T-helper 1 cell treated with Interleukin-12 subunit alpha and Interleukin-12 subunit beta and Interleukin-4 antibody, amounts not matched to agents 30 μg/mL and 1 μg/mL, for 36 hours (primary cell): ENCODE data around the gene WDR46.
"Not testable (repeated sequence)": the region's sequence is repeated elsewhere in the genome, so short reads cannot be mapped to it uniquely, and the experiment has no call there.

Experiments
- H3K27ac Mint-ChIP-seq: one replicate; pipeline ENCODE4 v1.8.0; 2021; ENCODE audit warnings: mild to moderate bottlenecking, mixed read lengths
- H3K27me3 Mint-ChIP-seq: one replicate; pipeline ENCODE4 v1.8.0; 2021; ENCODE audit warnings: low read depth, mixed read lengths
- H3K36me3 Mint-ChIP-seq: one replicate; pipeline ENCODE4 v1.8.0; 2021; ENCODE audit warnings: low read depth, mixed read lengths
- H3K4me1 Mint-ChIP-seq: one replicate; pipeline ENCODE4 v1.8.0; 2021; ENCODE audit warnings: low read depth, mixed read lengths
- H3K4me3 Mint-ChIP-seq: one replicate; pipeline ENCODE4 v1.8.0; 2021; ENCODE audit warnings: mild to moderate bottlenecking, moderate library complexity, mixed read lengths
- H3K9me3 Mint-ChIP-seq: one replicate; pipeline ENCODE4 v1.8.0; 2021; ENCODE audit warnings: mixed read lengths

Gene WDR46

GRCh38 chr6:33298773-33299236, 9.8 kb upstream of the WDR46 start, which contains the start of gene RGL2:
TSS of gene RGL2 (minus strand) at chr6:33298942. CDS start at chr6:33298610, 332 bp downstream.
- peaks cover 42% of the 10 kb centered on the region for H3K36me3 Mint-ChIP-seq
- peaks cover 31% of the 10 kb centered on the region for H3K4me1 Mint-ChIP-seq
- H3K27me3 Mint-ChIP-seq: no peaks in the 10 kb centered on the region
- peak within 1 kb of the TSS; percentile 95 for H3K4me3 Mint-ChIP-seq
- H3K27ac Mint-ChIP-seq: peak within 1 kb of the TSS; percentile 98
- H3K9me3 Mint-ChIP-seq: no peaks in the 10 kb centered on the region

- peak overlapping the region; percentile 98 for H3K27ac Mint-ChIP-seq
- H3K4me1 Mint-ChIP-seq: peaks cover 28% of the 10 kb centered on the region
- no peaks in the 10 kb centered on the region for H3K9me3 Mint-ChIP-seq
- H3K27me3 Mint-ChIP-seq: no peaks in the 10 kb centered on the region
- H3K4me3 Mint-ChIP-seq: peak overlapping the region; percentile 95
- H3K36me3 Mint-ChIP-seq: peaks cover 37% of the 10 kb centered on the region
Observed at GRCh38 chr6:33297956-33298772, 9.1 kb upstream of the WDR46 start.

- Mint-ChIP-seq H3K36me3 (peaks cover 39% of the 10 kb centered on the region), H3K27me3 (no peaks in the 10 kb centered on the region), H3K4me1 (peaks cover 28% of the 10 kb centered on the region), H3K9me3 (no peaks in the 10 kb centered on the region), H3K27ac (peak overlapping the region; percentile 49), H3K4me3 (peak overlapping the region; percentile 51)
Observed at GRCh38 chr6:33297406-33297955, 8.4 kb upstream of the WDR46 start.

- Mint-ChIP-seq H3K4me1 (peaks cover 28% of the 10 kb centered on the region), H3K27ac (peak overlapping the region; percentile 55), H3K36me3 (peaks cover 37% of the 10 kb centered on the region), H3K4me3 (peak overlapping the region; percentile 65), H3K27me3 (no peaks in the 10 kb centered on the region), H3K9me3 (no peaks in the 10 kb centered on the region)
Observed at GRCh38 chr6:33296797-33297405, 7.9 kb upstream of the WDR46 start.

GRCh38 chr6:33295621-33296369, 6.8 kb upstream of the WDR46 start:
- Mint-ChIP-seq H3K27ac (peak overlapping the region; percentile 49), H3K36me3 (peaks cover 37% of the 10 kb centered on the region), H3K9me3 (no peaks in the 10 kb centered on the region), H3K4me1 (peaks cover 26% of the 10 kb centered on the region), H3K4me3 (peak overlapping the region; percentile 64), H3K27me3 (no peaks in the 10 kb centered on the region)

- peak overlapping the region; percentile 44 for H3K27ac Mint-ChIP-seq
- no peaks in the 10 kb centered on the region for H3K27me3 Mint-ChIP-seq
- H3K9me3 Mint-ChIP-seq: no peaks in the 10 kb centered on the region
- H3K4me3 Mint-ChIP-seq: no peak overlapping the region
- peaks cover 29% of the 10 kb centered on the region for H3K36me3 Mint-ChIP-seq
- peaks cover 27% of the 10 kb centered on the region for H3K4me1 Mint-ChIP-seq
Observed at GRCh38 chr6:33294086-33294823, 5.2 kb upstream of the WDR46 start.

- Mint-ChIP-seq H3K27ac (no peak overlapping the region), H3K4me3 (no peak overlapping the region), H3K36me3 (peaks cover 30% of the 10 kb centered on the region), H3K9me3 (no peaks in the 10 kb centered on the region), H3K4me1 (peaks cover 32% of the 10 kb centered on the region), H3K27me3 (no peaks in the 10 kb centered on the region)
Observed at GRCh38 chr6:33292996-33293682, 4.1 kb upstream of the WDR46 start.

- H3K4me3 Mint-ChIP-seq: peak overlapping the region; percentile 99
- H3K9me3 Mint-ChIP-seq: no peaks in the 10 kb centered on the region
- no peaks in the 10 kb centered on the region for H3K27me3 Mint-ChIP-seq
- H3K4me1 Mint-ChIP-seq: peaks cover 32% of the 10 kb centered on the region
- H3K27ac Mint-ChIP-seq: no peak overlapping the region
- H3K36me3 Mint-ChIP-seq: peaks cover 37% of the 10 kb centered on the region
Observed at GRCh38 chr6:33290459-33290858, 1.4 kb upstream of the WDR46 start.

GRCh38 chr6:33289784-33290315, 811 bp upstream of the WDR46 start:
- H3K4me1 Mint-ChIP-seq: peaks cover 32% of the 10 kb centered on the region
- no peaks in the 10 kb centered on the region for H3K27me3 Mint-ChIP-seq
- peak overlapping the region; percentile 99 for H3K4me3 Mint-ChIP-seq
- H3K9me3 Mint-ChIP-seq: no peaks in the 10 kb centered on the region
- H3K27ac Mint-ChIP-seq: peak overlapping the region; percentile 86
- peaks cover 37% of the 10 kb centered on the region for H3K36me3 Mint-ChIP-seq

- H3K9me3 Mint-ChIP-seq: no peaks in the 10 kb centered on the region
- H3K36me3 Mint-ChIP-seq: peaks cover 35% of the 10 kb centered on the region
- H3K4me1 Mint-ChIP-seq: peaks cover 32% of the 10 kb centered on the region
- H3K4me3 Mint-ChIP-seq: peak overlapping the region; percentile 99
- no peaks in the 10 kb centered on the region for H3K27me3 Mint-ChIP-seq
- peak overlapping the region; percentile 86 for H3K27ac Mint-ChIP-seq
Observed at GRCh38 chr6:33288141-33288920, 708 bp downstream of the WDR46 start.

- Mint-ChIP-seq H3K9me3 (no peaks in the 10 kb centered on the region), H3K4me1 (peaks cover 32% of the 10 kb centered on the region), H3K4me3 (peak overlapping the region; percentile 99), H3K27ac (peak overlapping the region; percentile 34), H3K27me3 (no peaks in the 10 kb centered on the region), H3K36me3 (peaks cover 33% of the 10 kb centered on the region)
Observed at GRCh38 chr6:33286946-33287914, 1.8 kb downstream of the WDR46 start.

- not testable (repeated sequence) for H3K4me3 Mint-ChIP-seq, H3K9me3 Mint-ChIP-seq, H3K27me3 Mint-ChIP-seq, H3K27ac Mint-ChIP-seq
- Mint-ChIP-seq H3K36me3 (peaks cover 34% of the 10 kb centered on the region), H3K4me1 (peaks cover 27% of the 10 kb centered on the region)
Observed at GRCh38 chr6:33285214-33285613, 3.8 kb downstream of the WDR46 start.
